Activated naive CD4-positive, alpha-beta T cell (primary cell): ENCODE measurements around the gene BFSP1.

ENCODE experiments used
- DNase-seq, 4 experiments: peaks; one replicate each; lab custom pipeline; 2025; lab: John Stamatoyannopoulos, UW

Gene BFSP1

GRCh38 chr20:17557675-17558006, 26.5 kb upstream of the BFSP1 start:
- DNase-seq = no peak

DNA sequence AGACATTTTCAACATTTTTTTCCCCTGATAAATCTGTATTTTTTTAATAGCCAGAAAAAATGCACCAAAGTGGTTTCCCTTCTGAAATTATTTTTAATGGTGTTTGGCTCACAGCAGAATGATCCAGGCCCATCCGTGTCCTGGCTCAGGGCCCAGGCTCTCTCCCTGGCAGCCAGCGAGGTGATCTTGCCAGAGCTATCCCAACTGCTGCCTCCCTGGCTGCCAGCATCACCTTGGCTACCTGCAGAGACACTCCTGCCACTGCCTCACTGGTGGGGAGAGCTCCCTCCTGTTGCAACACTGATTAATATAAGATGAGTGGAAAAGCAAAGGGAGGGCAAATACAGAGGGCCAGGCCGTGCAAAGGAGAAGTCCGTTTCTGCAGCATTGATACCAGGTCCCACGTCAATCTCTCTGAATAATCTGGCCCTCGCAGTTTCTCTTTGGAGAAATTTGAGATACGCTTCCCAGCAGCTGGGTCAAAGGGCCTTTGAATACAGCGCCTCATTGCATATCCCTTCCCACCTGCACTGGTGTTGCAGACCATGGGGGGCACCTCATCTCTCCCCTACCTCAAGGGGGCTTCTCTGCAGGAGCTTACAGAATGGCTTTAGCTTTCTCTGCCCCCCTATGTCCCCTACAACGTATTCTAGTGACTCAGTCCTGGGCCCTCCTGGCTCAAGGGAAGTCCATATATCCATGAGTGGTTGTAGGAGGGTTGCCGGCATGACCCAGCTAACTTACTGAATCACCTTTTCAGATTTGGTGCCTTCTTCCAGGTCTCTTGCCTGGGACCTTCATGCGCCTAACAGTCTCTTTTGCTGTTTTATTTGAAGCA, 25.9 kb upstream of the BFSP1 start:
- DNase-seq = no peak

DNA sequence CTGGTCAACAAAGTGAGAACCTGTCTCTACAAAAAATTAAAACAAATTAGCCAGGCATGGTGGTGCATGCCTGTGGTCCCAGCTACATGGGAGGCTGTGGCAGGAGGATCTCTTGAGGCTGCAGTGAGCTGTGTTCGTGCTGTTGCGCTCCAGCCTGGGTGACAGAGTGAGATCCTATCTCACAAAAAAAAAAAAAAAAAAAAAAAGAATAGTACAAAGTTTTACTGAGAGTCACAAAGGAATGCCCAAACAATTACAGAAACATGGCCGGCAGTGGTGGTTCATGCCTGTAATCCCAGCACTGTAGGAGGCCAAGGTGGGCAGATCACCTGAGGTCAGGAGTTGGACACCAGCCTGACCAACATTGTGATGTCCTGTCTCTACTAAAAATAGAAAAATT, 23.9 kb upstream of the BFSP1 start:
- DNase-seq = no peak

- no peak for DNase-seq
These were observed 18.0 kb upstream of the BFSP1 start for GRCh38 chr20:17549131-17549530.

- no peak for DNase-seq
These were observed 13.9 kb upstream of the BFSP1 start for GRCh38 chr20:17545127-17545526.

DNA sequence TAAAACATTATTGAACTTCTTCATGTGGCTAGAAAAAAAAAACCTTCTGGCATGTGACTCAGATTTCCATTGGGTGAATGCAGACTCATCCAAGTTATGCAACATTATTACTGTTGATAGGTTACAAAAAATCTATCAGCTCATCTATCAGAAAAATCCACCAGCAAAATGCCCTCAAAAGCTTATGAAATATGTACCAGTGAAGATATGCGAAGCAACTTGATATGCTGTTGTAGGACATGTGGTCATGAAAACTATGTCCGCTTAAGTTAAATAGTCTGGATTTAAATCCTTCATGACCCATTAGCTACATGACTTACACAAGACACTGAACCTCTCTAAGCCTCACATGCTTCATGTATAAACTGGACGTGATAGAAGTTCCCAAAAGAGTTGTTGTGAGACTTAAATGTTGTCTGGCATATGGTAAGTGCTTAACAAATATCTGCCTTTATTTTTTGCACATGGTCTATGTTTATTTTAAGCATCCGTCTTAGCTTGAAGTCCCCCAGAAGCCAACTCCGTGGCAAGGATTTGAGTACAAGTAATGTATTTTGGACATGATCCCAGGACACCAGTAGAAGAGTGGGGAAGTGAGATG, 12.5 kb upstream of the BFSP1 start:
- DNase-seq = no peak

DNA sequence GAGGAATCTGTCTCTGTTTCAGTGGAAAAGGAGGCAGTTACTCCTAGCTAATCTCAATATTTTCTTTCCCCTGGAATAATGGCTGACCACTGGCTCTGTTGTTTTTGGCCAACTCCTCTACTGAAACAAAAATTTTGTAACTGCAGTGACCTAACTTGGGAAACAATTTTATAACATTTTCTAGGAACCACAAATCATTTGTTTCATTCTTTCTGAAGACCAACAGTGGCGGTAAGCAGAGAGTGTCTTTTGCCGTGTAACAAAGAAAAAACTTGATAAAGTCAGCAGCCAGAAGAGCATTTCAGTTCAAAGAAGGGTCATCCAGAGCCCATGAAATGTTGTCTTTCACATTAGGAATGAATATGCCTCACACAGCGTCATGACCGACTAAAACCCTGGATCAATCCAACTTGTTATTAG, 11.8 kb upstream of the BFSP1 start:
- DNase-seq = no peak

GRCh38 chr20:17542481-17542880, 11.3 kb upstream of the BFSP1 start:
- no peak for DNase-seq

DNA sequence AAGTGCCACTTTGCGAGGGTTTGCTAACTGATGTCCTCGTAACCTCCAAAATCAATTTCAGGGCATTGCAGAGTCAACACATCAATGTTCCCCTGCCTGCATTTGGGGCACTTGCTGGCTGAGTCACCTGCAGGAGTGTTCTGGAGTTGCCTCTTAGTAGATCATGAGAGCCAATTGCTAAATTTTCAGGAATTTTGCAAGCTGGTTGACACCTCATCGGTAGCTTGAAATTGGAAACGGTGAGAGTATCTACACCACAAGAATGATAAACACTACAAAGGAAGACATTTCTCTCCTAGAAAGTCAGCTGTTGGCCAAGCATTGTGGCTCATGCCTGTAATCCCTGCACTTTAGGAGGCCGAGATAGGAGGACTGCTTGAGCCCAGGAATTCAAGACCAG, 10.8 kb upstream of the BFSP1 start:
- DNase-seq = no peak

GRCh38 chr20:17541596-17541995, 10.4 kb upstream of the BFSP1 start:
- DNase-seq = no peak

GRCh38 chr20:17538517-17539170, 7.5 kb upstream of the BFSP1 start:
- no peak for DNase-seq

DNA sequence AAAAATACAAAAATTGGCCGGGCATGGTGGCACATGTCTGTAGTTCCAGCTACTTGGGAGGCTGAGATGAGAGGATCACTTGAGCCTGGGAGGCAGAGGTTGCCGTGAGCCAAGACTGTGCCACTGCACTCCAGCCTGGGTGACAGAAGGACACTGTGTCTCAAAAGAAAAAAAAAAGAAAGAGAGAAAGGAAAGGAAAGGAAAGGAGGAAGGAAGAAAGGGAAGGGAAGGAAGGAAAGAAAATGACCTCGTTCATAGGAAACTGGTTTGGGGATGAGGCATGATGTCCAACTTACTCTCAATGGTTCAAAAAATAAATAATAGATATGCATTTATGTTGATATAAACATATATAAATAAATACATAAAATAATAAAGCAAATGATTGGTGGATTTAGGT, 6.8 kb upstream of the BFSP1 start:
- no peak for DNase-seq

GRCh38 chr20:17536944-17537444, 5.8 kb upstream of the BFSP1 start:
- peak in 3 of 4 experiments; percentile 6 to 13 (median 11) for DNase-seq

DNA sequence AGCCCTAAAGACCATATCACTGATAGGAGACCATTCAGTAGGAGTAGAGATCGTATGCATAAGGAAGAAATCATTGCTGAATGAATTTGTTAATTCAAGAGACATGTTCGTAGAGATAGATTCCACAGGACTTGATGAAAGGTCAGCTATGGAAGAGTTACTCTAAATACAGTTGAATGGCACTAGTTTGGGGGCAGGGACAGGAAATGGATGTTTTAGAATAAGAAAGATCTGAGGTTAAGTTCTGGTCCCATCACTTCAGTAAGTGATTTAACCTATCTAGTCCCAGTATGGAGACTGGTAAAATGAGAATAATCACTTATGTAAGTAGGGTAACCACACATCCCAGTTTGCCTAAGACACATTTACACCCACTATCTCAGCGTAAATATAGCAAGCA, 2.9 kb upstream of the BFSP1 start:
- no peak for DNase-seq

DNA sequence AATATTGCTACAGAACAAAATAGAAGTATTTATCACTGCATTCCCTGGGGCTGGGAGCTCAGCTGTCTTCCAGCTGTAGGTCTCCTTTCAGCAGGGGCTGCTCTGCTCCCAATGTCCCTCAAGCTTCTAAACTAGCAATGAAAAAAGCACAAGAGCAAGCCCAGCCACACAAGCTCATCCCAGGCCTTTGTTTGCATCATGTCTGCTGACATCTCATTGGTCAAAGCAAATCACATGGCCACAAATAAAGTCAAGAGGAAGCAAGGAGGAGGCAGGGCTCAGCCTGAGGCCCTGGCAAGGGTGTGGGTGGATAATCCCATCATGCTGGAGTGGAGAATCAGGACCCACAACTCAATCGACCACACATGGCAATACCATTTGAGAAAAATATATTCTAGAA, 2.2 kb upstream of the BFSP1 start:
- DNase-seq = no peak

- no peak for DNase-seq
These were observed 466 bp upstream of the BFSP1 start for GRCh38 chr20:17531665-17532025.

- no peak for DNase-seq
These were observed 1.0 kb downstream of the BFSP1 start for GRCh38 chr20:17530153-17530552.

DNA sequence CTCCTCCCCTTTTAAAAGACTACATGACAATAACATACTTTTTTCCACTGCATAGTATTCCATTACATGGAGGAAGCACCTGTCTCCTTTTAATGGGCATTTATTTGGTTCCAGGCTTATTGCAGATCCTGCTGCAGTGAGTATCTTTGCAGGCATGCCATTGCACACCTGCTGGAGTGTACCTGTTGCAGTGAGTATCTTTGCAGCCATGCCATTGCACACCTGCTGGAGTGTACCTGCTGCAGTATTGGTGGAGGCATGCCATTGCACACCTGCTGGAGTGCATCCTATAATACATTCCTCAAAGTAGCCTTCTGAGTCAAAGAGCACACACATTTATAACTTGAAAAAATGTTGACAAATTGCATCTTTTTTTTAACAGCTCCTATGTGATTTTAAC, 1.6 kb downstream of the BFSP1 start:
- DNase-seq = no peak

DNA sequence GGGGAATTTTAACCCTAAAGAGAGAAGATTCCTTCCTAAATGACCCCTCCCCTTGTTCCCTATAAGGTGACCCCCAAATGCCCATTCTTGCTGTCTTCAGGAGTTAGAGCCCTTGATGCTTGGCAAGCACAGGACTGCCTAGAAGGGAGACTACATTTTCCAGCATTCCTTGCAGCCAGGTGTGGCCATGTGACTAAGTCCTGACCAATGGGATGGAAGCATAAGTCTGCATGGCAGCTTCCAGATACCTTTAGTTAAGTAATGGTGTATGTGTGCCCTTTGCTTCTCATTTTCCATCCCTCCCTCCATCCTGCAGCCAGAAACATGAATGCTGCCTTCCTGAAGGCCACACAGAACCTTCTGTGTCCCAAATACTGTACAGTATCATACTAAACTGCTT, 5.5 kb downstream of the BFSP1 start:
- no peak for DNase-seq

GRCh38 chr20:17525132-17525531, 6.0 kb downstream of the BFSP1 start:
- no peak for DNase-seq

- no peak for DNase-seq
These were observed 6.6 kb downstream of the BFSP1 start for GRCh38 chr20:17524560-17524959.

DNA sequence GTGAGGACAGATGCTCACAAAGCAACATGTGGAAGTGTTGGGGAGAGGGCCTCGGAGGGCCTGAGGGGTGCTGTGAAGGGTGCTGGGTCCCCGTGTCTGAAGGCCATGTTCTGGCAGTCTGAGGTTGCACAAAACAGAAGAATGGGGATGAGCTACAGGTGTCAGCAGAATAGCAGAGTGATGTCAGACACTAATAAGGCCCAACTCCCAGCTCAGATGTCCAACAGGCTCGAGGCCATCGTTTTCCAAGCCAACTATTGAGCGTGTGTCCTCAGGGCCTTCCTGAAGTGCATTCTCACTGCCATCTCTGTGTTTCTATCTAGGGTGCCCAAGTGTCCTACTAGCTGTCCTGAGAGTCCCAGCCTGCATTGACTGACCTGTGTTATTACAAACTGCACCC, 7.9 kb downstream of the BFSP1 start:
- DNase-seq = no peak

GRCh38 chr20:17522528-17522927, 8.7 kb downstream of the BFSP1 start:
- no peak for DNase-seq
